Measurements from ENCODE around the gene OSM. TPM values are rescaled to one million over a fixed set of nuclear protein-coding genes. Genes with fewer than 3 reads are reported as not detected.

Gene OSM
- total RNA-seq, 1 experiment from 2014 or later: not detected

Other genes starting within 250 kb of the OSM start
- gene HORMAD2, start 186.4 kb downstream of the OSM start, total RNA-seq (2021; ENCODE audit: unreplicated experiment): not detected
- gene LIF, start 20.1 kb downstream of the OSM start, total RNA-seq (2021; ENCODE audit: unreplicated experiment): 75.4 TPM
- 6.5 TPM for gene CASTOR1, start 22.7 kb upstream of the OSM start, total RNA-seq (2021; ENCODE audit: unreplicated experiment)
- gene TBC1D10A, start 60.1 kb upstream of the OSM start, total RNA-seq (2021; ENCODE audit: unreplicated experiment): 18.6 TPM
- 230 TPM for gene SF3A1, start 90.0 kb upstream of the OSM start, total RNA-seq (2021; ENCODE audit: unreplicated experiment)
- 2.1 TPM for gene CCDC157, start 90.2 kb upstream of the OSM start, total RNA-seq (2021; ENCODE audit: unreplicated experiment)
- gene RNF215, start 120.6 kb upstream of the OSM start, total RNA-seq (2021; ENCODE audit: unreplicated experiment): 20.2 TPM
- 33.5 TPM for gene SEC14L2, start 130.2 kb upstream of the OSM start, total RNA-seq (2021; ENCODE audit: unreplicated experiment)
- gene MTFP1, start 158.9 kb upstream of the OSM start, total RNA-seq (2021; ENCODE audit: unreplicated experiment): 36.1 TPM
- not detected for gene SEC14L3, start 205.2 kb upstream of the OSM start, total RNA-seq (2021; ENCODE audit: unreplicated experiment)
- gene SEC14L4, start 238.8 kb upstream of the OSM start, total RNA-seq (2021; ENCODE audit: unreplicated experiment): 12.7 TPM

All from HCT116 (cell line).